HepG2 (cell line): ENCODE measurements around the gene HES3. TPM values are rescaled to one million over a fixed set of nuclear protein-coding genes. Genes with fewer than 3 reads are reported as not detected.

Experiments used
- CHD4 ChIP-seq: fragments of 200-600 bp; sonication (generic); IDR thresholded peaks from 2 replicates; pipeline ENCODE4 v1.7.0; 2017; ENCODE audit warnings: mild to moderate bottlenecking, low read length, borderline replicate concordance
- CREM ChIP-seq, 2 experiments: sonication (generic) in 1 of 2; formaldehyde crosslinking in 1 of 2; IDR thresholded peaks; 2 replicates each; pipeline versions ENCODE4 v1.4.0 to v1.6.1; 2016 to 2020; ENCODE audit warnings: antibody characterized with exemption in 1 of 2, mild to moderate bottlenecking in 1 of 2, missing genetic modification reagents in 1 of 2
- HNRNPL ChIP-seq: fragments of 200-400 bp; formaldehyde crosslinking; IDR thresholded peaks from 2 replicates; pipeline ENCODE4 v1.6.1; 2017; ENCODE audit warnings: mild to moderate bottlenecking, low read depth, low read length
- JUN ChIP-seq: sonication (generic); formaldehyde crosslinking; IDR thresholded peaks from 2 replicates; pipeline ENCODE4 v1.4.0; 2020; ENCODE audit warnings: mild to moderate bottlenecking, missing genetic modification reagents
- KDM5B ChIP-seq: sonication (generic); formaldehyde crosslinking; IDR thresholded peaks from 2 replicates; pipeline ENCODE4 v1.4.0; 2020; ENCODE audit warnings: missing genetic modification reagents, mild to moderate bottlenecking, borderline replicate concordance
- NFRKB ChIP-seq: fragments of 450-650 bp; IDR thresholded peaks from 2 replicates; pipeline ENCODE4 v1.6.1; 2017
- PHF5A ChIP-seq: IDR thresholded peaks from one replicate; pipeline ENCODE4 v1.6.1; 2018; ENCODE audit warnings: low read depth, missing genetic modification reagents; ENCODE audit not compliant: unreplicated experiment
- POLR2A ChIP-seq, 2 experiments: IDR thresholded peaks; 2 replicates each; pipeline ENCODE4 v1.6.1; 2011; ENCODE audit warnings: low read depth in 2 of 2, low read length in 2 of 2, mild to moderate bottlenecking in 1 of 2, moderate library complexity in 1 of 2; ENCODE audit not compliant: insufficient read depth in 1 of 2
- PTBP1 ChIP-seq: fragments of 200-400 bp; formaldehyde crosslinking; IDR thresholded peaks from 2 replicates; pipeline ENCODE4 v1.6.1; 2018; ENCODE audit warnings: low read length, low read depth; ENCODE audit not compliant: poor library complexity, severe bottlenecking
- SAP130 ChIP-seq: IDR thresholded peaks from 2 replicates; pipeline ENCODE4 v1.6.1; 2016; ENCODE audit warnings: low read depth
- SRSF9 ChIP-seq: fragments of 200-400 bp; formaldehyde crosslinking; IDR thresholded peaks from 2 replicates; pipeline ENCODE4 v1.6.1; 2018; ENCODE audit warnings: borderline replicate concordance, mild to moderate bottlenecking, low read depth, low read length; ENCODE audit not compliant: insufficient read depth, poor library complexity, severe bottlenecking
- THAP9 ChIP-seq: sonication (generic); formaldehyde crosslinking; IDR thresholded peaks from 2 replicates; pipeline ENCODE4; 2020; ENCODE audit warnings: missing genetic modification reagents, mild to moderate bottlenecking, borderline replicate concordance
- XRCC5 ChIP-seq: fragments of 200-400 bp; formaldehyde crosslinking; optimal IDR thresholded peaks from 2 replicates; pipeline ENCODE3; 2017; ENCODE audit warnings: mild to moderate bottlenecking, low read length
- ZFX ChIP-seq: sonication (generic); formaldehyde crosslinking; IDR thresholded peaks from 2 replicates; pipeline ENCODE4 v1.4.0; 2020; ENCODE audit warnings: mild to moderate bottlenecking, low read depth, missing genetic modification reagents, moderate library complexity
- ZNF34 ChIP-seq: sonication (generic); formaldehyde crosslinking; IDR thresholded peaks from 2 replicates; pipeline ENCODE4 v1.4.0; 2020; ENCODE audit warnings: mild to moderate bottlenecking, missing genetic modification reagents, borderline replicate concordance
- ZNF543 ChIP-seq: sonication (generic); formaldehyde crosslinking; IDR thresholded peaks from 2 replicates; pipeline ENCODE4 v1.4.0; 2020; ENCODE audit warnings: mild to moderate bottlenecking, missing genetic modification reagents
- ZNF609 ChIP-seq: sonication (generic); formaldehyde crosslinking; IDR thresholded peaks from 2 replicates; pipeline ENCODE4 v1.4.0; 2020; ENCODE audit warnings: mild to moderate bottlenecking, missing genetic modification reagents, borderline replicate concordance
- ZNF75D ChIP-seq: sonication (generic); formaldehyde crosslinking; IDR thresholded peaks from 2 replicates; pipeline ENCODE4 v1.8.1; 2023; ENCODE audit warnings: missing genetic modification reagents, mild to moderate bottlenecking, borderline replicate concordance
- polyA plus RNA-seq, 8 experiments: library from polyadenylated mRNA; depleted of rRNA in 3 of 8; stranded (reverse) in 7 of 8; unstranded in 1 of 8; fragments of >200 nt; fragmentation: Illumina TruSeq in 4 of 8; extraction: Trizol in 4 of 8; gene quantifications; 2 replicates each; pipeline versions ENCODE4 v1.2.1 to v1.2.3, GENCODE V29; 2011 to 2016; ENCODE audit warnings: low read depth in 4 of 8, missing spikeins in 1 of 8, mixed read lengths in 1 of 8; ENCODE audit not compliant: insufficient read depth in 1 of 8
- total RNA-seq, 5 experiments: library from RNA; depleted of rRNA; stranded (reverse); fragments of >200 nt; fragmentation: Illumina TruSeq; extraction: Trizol; gene quantifications; 2 replicates each; pipeline ENCODE4 v1.2.3, GENCODE V29; 2016; ENCODE audit warnings: low read depth in 1 of 5

The HES3 gene
- total and polyA plus RNA-seq, 2 of the 13 experiments (the other 11 are each of a cell fraction or from before 2014, with no cell fraction given): not detected

- peak; percentile 38; the same call in 1 of the 2 replicates for TF ChIP-seq ZNF609 (CRISPR knock-in tag)
- TF ChIP-seq CREM (IDR thresholded peaks at IDR 0.05): no peak
- no peak for TF ChIP-seq CREM (CRISPR knock-in tag; IDR thresholded peaks at IDR 0.05)
- no peak for TF ChIP-seq SRSF9
- no peak for TF ChIP-seq ZNF34
- no peak for TF ChIP-seq POLR2A (IDR thresholded peaks at IDR 0.05; ENCODE audit: insufficient read depth in 1 of 2, low read depth in 2 of 2, low read length in 2 of 2)
- TF ChIP-seq HNRNPL: no peak
- TF ChIP-seq JUN (CRISPR knock-in tag): no peak
- no peak for TF ChIP-seq KDM5B (CRISPR knock-in tag)
- no peak for TF ChIP-seq ZNF543 (CRISPR knock-in tag)
- TF ChIP-seq XRCC5: no peak
- TF ChIP-seq ZFX (CRISPR knock-in tag): peak; percentile 22; the same call in 1 of the 2 replicates
- TF ChIP-seq THAP9 (CRISPR knock-in tag): no peak
- no peak for TF ChIP-seq CHD4
- no peak; the same call in 1 of the 2 replicates for TF ChIP-seq SAP130
- TF ChIP-seq NFRKB: no peak
- no peak for TF ChIP-seq PHF5A (CRISPR knock-in tag)
- no peak for TF ChIP-seq ZNF75D (CRISPR knock-in tag)
- TF ChIP-seq PTBP1: no peak
Observed at GRCh38 chr1:6239950-6240768, 3.8 kb upstream of the HES3 start (continued).
